SK-N-SH treated with all-trans-retinoic acid at 6 μM for 48 hours (cell line): ENCODE data around the gene USP40.

Source experiments
- CSDC2 ChIP-seq: fragments of 250-450 bp; sonication (Bioruptor Pico); IDR thresholded peaks from 2 replicates; pipeline ENCODE4 v1.5.0; 2020; ENCODE audit warnings: mild to moderate bottlenecking, moderate library complexity
- GLIS3 ChIP-seq: fragments of 250-450 bp; sonication (Bioruptor Pico); IDR thresholded peaks from 2 replicates; pipeline ENCODE4 v1.5.0; 2020; ENCODE audit warnings: mild to moderate bottlenecking, moderate library complexity
- PPARA ChIP-seq: fragments of 250-450 bp; sonication (Bioruptor Pico); IDR thresholded peaks from 2 replicates; pipeline ENCODE4 v1.5.0; 2020; ENCODE audit warnings: mild to moderate bottlenecking, borderline replicate concordance
- SNAI2 ChIP-seq: fragments of 250-450 bp; sonication (Bioruptor Pico); IDR thresholded peaks from 2 replicates; pipeline ENCODE4 v1.5.0; 2020; ENCODE audit warnings: mild to moderate bottlenecking, moderate library complexity
- TCF4 ChIP-seq: fragments of 250-450 bp; sonication (Bioruptor Pico); IDR thresholded peaks from 2 replicates; pipeline ENCODE4 v1.8.0; 2021; ENCODE audit warnings: mild to moderate bottlenecking, moderate library complexity, borderline replicate concordance
- TOX ChIP-seq: fragments of 250-450 bp; sonication (Bioruptor Pico); IDR thresholded peaks from 2 replicates; pipeline ENCODE4 v1.8.0; 2021; ENCODE audit warnings: mild to moderate bottlenecking, moderate library complexity, borderline replicate concordance
- TF ChIP-seq, protein P1 (sequence below): fragments of 250-450 bp; sonication (Bioruptor Pico); IDR thresholded peaks from 2 replicates; pipeline ENCODE4 v1.8.0; 2020; ENCODE audit warnings: mild to moderate bottlenecking, moderate library complexity, borderline replicate concordance

DNA sequence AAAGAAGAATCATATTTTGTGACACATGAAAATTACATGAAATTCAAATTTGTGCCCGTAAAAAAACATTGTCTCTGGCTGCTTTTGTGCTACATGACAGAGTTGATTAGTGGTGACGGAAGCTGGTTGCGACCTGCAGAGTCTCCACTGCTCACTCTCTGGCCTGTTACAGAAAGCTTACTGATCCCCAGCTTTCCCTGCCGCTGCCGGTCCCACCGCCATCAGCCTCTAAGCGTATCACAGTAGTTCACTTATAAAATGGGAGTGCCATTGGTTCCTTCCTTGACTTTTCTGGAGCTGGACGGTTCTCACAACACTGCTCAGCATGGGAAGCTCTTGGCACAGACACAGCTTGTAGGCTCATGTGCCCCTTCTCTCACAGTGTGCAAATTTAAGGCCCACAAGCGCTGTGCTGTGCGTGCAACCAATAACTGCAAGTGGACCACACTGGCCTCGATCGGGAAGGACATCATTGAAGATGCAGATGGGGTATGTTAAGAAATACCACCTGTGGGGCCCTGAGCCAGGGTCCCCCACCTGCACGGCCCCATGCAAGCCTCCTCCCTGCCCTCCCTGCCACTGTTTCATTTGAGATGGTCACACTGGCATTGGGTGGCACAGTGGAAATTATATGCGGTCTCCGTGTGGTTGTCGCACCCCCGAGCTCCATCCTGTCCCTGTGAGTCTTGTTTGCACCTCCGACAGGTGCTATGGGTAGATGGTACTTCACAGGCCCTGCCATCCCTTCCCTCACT, 131.0 kb downstream of the USP40 start:
- no peak for TF ChIP-seq GLIS3 (CRISPR knock-in tag)
- no peak for TF ChIP-seq TOX (CRISPR knock-in tag)
- TF ChIP-seq TCF4 (CRISPR knock-in tag) = no peak
- TF ChIP-seq, protein P1, sequence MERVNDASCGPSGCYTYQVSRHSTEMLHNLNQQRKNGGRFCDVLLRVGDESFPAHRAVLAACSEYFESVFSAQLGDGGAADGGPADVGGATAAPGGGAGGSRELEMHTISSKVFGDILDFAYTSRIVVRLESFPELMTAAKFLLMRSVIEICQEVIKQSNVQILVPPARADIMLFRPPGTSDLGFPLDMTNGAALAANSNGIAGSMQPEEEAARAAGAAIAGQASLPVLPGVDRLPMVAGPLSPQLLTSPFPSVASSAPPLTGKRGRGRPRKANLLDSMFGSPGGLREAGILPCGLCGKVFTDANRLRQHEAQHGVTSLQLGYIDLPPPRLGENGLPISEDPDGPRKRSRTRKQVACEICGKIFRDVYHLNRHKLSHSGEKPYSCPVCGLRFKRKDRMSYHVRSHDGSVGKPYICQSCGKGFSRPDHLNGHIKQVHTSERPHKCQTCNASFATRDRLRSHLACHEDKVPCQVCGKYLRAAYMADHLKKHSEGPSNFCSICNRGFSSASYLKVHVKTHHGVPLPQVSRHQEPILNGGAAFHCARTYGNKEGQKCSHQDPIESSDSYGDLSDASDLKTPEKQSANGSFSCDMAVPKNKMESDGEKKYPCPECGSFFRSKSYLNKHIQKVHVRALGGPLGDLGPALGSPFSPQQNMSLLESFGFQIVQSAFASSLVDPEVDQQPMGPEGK = no peak
- TF ChIP-seq CSDC2 (CRISPR knock-in tag) = no peak
- no peak for TF ChIP-seq PPARA (CRISPR knock-in tag)
- no peak for TF ChIP-seq SNAI2 (CRISPR knock-in tag)
